ENCODE measurements around the gene GNG4.

- TF ChIP-seq ARNT (IDR thresholded peaks at IDR 0.05) = no peak
- no peak for TF ChIP-seq HDGF (IDR thresholded peaks at IDR 0.05; ENCODE audit: borderline replicate concordance)
- no peak for TF ChIP-seq TARDBP (IDR thresholded peaks at IDR 0.05)
- TF ChIP-seq L3MBTL2 (conservative IDR thresholded peaks at IDR 0.05) = no peak
- no peak for TF ChIP-seq FOXM1 (IDR thresholded peaks at IDR 0.05; ENCODE audit: borderline replicate concordance)
- TF ChIP-seq SUZ12 (IDR thresholded peaks at IDR 0.05) = no peak
- no peak for TF ChIP-seq BHLHE40 (IDR thresholded peaks at IDR 0.05; ENCODE audit: borderline replicate concordance)
Observed at GRCh38 chr1:235510823-235511222, 138.8 kb downstream of the GNG4 start.
